Mucosa of stomach (tissue), 1 donor: ENCODE results near the gene NDP.

Source experiments
- H3K27me3 ChIP-seq: one replicate; pipeline ENCODE4 v1.7.0; 2013; ENCODE audit warnings: mild to moderate bottlenecking, low read length; ENCODE audit not compliant: control insufficient read depth, insufficient read depth
- H3K36me3 ChIP-seq: one replicate; pipeline ENCODE4 v1.7.0; 2013; ENCODE audit warnings: low read length; ENCODE audit not compliant: control insufficient read depth, insufficient read depth
- H3K4me1 ChIP-seq: one replicate; pipeline ENCODE4 v1.7.0; 2013; ENCODE audit warnings: mild to moderate bottlenecking, low read length; ENCODE audit not compliant: control insufficient read depth, insufficient read depth
- H3K4me3 ChIP-seq: one replicate; pipeline ENCODE4 v1.7.0; 2013; ENCODE audit warnings: low read length
- H3K9ac ChIP-seq: one replicate; pipeline ENCODE4 v1.7.0; 2013; ENCODE audit warnings: mild to moderate bottlenecking, low read length, moderate library complexity
- H3K9me3 ChIP-seq: one replicate; pipeline ENCODE4 v1.7.0; 2013; ENCODE audit warnings: mild to moderate bottlenecking, low read length, moderate library complexity; ENCODE audit not compliant: control insufficient read depth
- donor health status: Pancreatic carcinoma.

Gene NDP

GRCh38 chrX:43998374-43998773 lies 25.2 kb upstream of the NDP start:
- Histone ChIP-seq H3K9ac (no peak overlapping the region), H3K4me3 (no peak overlapping the region), H3K36me3 (no peaks in the 10 kb centered on the region), H3K27me3 (no peaks in the 10 kb centered on the region), H3K4me1 (no peaks in the 10 kb centered on the region), H3K9me3 (no peaks in the 10 kb centered on the region)

GRCh38 chrX:43996491-43996890 lies 23.3 kb upstream of the NDP start:
- H3K4me1 ChIP-seq: no peaks in the 10 kb centered on the region
- no peaks in the 10 kb centered on the region for H3K9me3 ChIP-seq
- no peak overlapping the region for H3K4me3 ChIP-seq
- H3K9ac ChIP-seq: no peak overlapping the region
- no peaks in the 10 kb centered on the region for H3K36me3 ChIP-seq
- no peaks in the 10 kb centered on the region for H3K27me3 ChIP-seq

- Histone ChIP-seq H3K4me3 (no peak overlapping the region), H3K9me3 (no peaks in the 10 kb centered on the region), H3K4me1 (no peaks in the 10 kb centered on the region), H3K9ac (no peak overlapping the region), H3K36me3 (no peaks in the 10 kb centered on the region), H3K27me3 (no peaks in the 10 kb centered on the region)
These were observed 12.9 kb upstream of the NDP start for GRCh38 chrX:43986083-43986482.

GRCh38 chrX:43985511-43985910 lies 12.3 kb upstream of the NDP start:
- H3K27me3 ChIP-seq: no peaks in the 10 kb centered on the region
- no peaks in the 10 kb centered on the region for H3K4me1 ChIP-seq
- no peaks in the 10 kb centered on the region for H3K36me3 ChIP-seq
- H3K9me3 ChIP-seq: no peaks in the 10 kb centered on the region
- H3K4me3 ChIP-seq: no peak overlapping the region
- no peak overlapping the region for H3K9ac ChIP-seq

- no peaks in the 10 kb centered on the region for H3K36me3 ChIP-seq
- no peaks in the 10 kb centered on the region for H3K9me3 ChIP-seq
- no peaks in the 10 kb centered on the region for H3K27me3 ChIP-seq
- no peak overlapping the region for H3K4me3 ChIP-seq
- no peaks in the 10 kb centered on the region for H3K4me1 ChIP-seq
- no peak overlapping the region for H3K9ac ChIP-seq
These were observed 5.0 kb upstream of the NDP start for GRCh38 chrX:43978226-43978625.

GRCh38 chrX:43976205-43976604 lies 3.0 kb upstream of the NDP start:
- no peaks in the 10 kb centered on the region for H3K27me3 ChIP-seq
- no peaks in the 10 kb centered on the region for H3K9me3 ChIP-seq
- H3K4me1 ChIP-seq: no peaks in the 10 kb centered on the region
- no peak overlapping the region for H3K4me3 ChIP-seq
- H3K36me3 ChIP-seq: no peaks in the 10 kb centered on the region
- H3K9ac ChIP-seq: no peak overlapping the region

GRCh38 chrX:43975796-43976195 lies 2.6 kb upstream of the NDP start:
- no peak overlapping the region for H3K9ac ChIP-seq
- no peaks in the 10 kb centered on the region for H3K9me3 ChIP-seq
- H3K4me3 ChIP-seq: no peak overlapping the region
- H3K27me3 ChIP-seq: no peaks in the 10 kb centered on the region
- H3K4me1 ChIP-seq: no peaks in the 10 kb centered on the region
- no peaks in the 10 kb centered on the region for H3K36me3 ChIP-seq

GRCh38 chrX:43974741-43975465 lies 1.7 kb upstream of the NDP start:
- Histone ChIP-seq H3K27me3 (no peaks in the 10 kb centered on the region), H3K4me3 (no peak overlapping the region), H3K9ac (no peak overlapping the region), H3K36me3 (no peaks in the 10 kb centered on the region), H3K9me3 (no peaks in the 10 kb centered on the region), H3K4me1 (no peaks in the 10 kb centered on the region)

- Histone ChIP-seq H3K27me3 (no peaks in the 10 kb centered on the region), H3K4me3 (no peak overlapping the region), H3K9ac (no peak overlapping the region), H3K36me3 (no peaks in the 10 kb centered on the region), H3K4me1 (no peaks in the 10 kb centered on the region), H3K9me3 (no peaks in the 10 kb centered on the region)
These were observed 898 bp upstream of the NDP start for GRCh38 chrX:43974100-43974475.

- no peaks in the 10 kb centered on the region for H3K4me1 ChIP-seq
- H3K36me3 ChIP-seq: no peaks in the 10 kb centered on the region
- no peak overlapping the region for H3K9ac ChIP-seq
- no peaks in the 10 kb centered on the region for H3K9me3 ChIP-seq
- no peaks in the 10 kb centered on the region for H3K27me3 ChIP-seq
- H3K4me3 ChIP-seq: no peak overlapping the region
These were observed 926 bp downstream of the NDP start for GRCh38 chrX:43971966-43972961.

- Histone ChIP-seq H3K36me3 (no peaks in the 10 kb centered on the region), H3K9me3 (no peaks in the 10 kb centered on the region), H3K4me3 (no peak overlapping the region), H3K4me1 (no peaks in the 10 kb centered on the region), H3K9ac (no peak overlapping the region), H3K27me3 (no peaks in the 10 kb centered on the region)
These were observed 2.7 kb downstream of the NDP start for GRCh38 chrX:43970528-43970927.
